ENCODE data around the gene ADD2.
"Not testable (repeated sequence)": the region's sequence is repeated elsewhere in the genome, so short reads cannot be mapped to it uniquely, and the experiment has no call there.

ADD2 gene

DNA sequence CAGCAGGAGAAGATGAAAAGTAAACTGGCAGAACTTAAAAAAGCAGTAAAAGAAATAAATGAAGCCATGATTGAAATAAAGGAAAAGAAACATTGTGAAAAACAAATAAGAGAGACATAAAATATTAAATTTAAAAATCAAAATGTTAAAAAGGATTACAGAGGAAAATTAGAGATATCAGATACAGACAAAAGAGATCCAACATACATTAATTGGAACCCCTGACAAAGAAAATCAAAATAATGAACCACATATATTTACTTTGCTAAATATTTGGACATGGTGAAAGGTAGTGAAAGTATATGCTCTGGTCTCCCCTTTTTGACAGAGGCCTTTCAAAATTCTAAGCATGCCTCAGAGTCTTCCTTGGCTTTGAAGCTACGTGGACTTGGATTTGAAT, 134.5 kb downstream of the ADD2 start:
- DNase-seq (ENCODE audit: low read depth), result no peak

DNA sequence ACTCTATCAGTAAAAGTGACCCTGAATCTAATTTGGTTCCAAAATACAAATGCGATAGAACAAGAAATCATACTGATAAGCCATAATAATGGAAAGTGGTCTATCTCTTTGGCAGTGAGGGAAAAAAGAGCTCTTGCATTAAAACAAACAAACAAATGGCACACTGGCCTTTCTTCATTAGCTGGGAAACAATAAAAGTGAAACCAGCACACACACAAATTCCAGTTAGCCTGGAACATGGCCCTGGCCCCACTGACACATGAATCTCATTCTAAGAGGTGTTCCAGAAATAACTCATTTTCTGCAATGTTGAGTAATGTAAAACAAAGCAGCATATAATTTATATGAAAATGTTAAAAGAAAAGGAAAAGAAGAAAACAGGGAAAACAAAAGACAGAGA, 135.0 kb downstream of the ADD2 start:
- no peak for DNase-seq (ENCODE audit: low read depth)

DNA sequence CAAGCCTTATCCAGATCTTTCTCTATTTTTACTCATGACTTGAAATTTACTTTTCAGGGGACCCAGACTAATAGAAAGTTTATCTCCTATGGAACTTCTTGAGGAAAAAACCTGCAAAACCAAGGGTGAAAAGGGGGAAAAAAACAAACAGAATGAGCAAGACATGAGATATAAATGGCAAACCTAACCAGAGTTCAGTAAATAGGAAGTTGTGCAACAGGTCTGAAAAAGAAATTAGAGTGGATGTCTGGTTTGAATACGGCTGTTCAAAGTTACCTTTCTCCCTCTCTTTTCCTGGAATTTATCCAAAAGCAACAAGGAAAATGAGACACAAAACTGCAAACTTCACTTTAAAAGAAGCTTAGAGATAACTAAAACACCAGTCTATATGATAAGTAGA, 135.6 kb downstream of the ADD2 start:
- no peak for DNase-seq (ENCODE audit: low read depth)

DNA sequence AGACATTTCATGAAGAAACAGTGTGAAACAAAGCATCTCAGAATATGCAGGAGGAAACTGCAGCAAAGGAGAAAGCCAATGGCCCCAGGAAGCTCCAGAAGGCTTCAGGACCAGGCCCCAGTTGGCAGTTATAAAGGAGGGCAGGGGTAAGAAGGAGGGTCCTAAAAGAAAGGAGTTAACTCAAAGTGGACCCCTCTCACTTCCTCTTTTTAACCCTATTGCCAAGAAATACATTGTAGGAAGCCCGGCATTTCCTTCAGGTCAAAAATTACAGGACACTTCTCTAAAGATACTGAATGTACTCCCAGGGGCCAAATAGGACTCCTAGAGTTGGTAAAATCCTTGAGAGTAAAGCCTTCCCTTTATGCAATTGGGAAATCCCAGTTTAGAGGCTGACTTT, 137.2 kb downstream of the ADD2 start:
- no peak for DNase-seq (ENCODE audit: low read depth)

DNA sequence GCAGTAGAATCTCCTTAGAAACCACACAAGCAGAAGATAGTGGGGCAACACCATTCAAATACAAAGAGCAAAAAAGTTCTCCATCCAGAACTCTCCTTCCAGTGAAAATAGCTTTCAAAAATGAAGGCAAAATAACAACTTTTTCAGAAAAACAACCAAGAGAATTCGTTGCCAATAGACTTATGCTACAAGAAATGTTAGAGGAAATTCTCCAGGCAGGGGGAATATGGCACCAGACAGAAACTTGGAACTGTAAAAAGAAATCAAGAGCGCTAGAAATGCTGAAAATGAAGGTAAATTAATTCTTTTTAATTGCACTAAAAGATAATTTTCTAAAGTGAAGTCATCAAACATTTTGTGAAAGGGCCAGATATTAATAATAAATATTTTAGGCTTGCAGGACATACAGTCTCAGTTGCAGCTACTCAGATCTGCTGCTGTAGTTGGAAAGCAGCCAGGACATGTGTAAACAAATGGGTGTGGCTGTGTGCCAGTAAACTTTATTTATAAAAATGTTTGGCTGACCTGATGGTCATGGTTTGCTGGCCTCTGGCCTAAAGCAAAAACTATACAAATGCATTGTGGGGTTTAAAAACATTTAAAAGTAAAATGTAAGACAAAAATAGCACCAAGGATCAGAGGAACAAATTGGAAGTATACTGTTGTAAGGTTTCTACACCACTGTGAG, 140.6 kb downstream of the ADD2 start:
- DNase-seq (ENCODE audit: low read depth), result no peak

DNA sequence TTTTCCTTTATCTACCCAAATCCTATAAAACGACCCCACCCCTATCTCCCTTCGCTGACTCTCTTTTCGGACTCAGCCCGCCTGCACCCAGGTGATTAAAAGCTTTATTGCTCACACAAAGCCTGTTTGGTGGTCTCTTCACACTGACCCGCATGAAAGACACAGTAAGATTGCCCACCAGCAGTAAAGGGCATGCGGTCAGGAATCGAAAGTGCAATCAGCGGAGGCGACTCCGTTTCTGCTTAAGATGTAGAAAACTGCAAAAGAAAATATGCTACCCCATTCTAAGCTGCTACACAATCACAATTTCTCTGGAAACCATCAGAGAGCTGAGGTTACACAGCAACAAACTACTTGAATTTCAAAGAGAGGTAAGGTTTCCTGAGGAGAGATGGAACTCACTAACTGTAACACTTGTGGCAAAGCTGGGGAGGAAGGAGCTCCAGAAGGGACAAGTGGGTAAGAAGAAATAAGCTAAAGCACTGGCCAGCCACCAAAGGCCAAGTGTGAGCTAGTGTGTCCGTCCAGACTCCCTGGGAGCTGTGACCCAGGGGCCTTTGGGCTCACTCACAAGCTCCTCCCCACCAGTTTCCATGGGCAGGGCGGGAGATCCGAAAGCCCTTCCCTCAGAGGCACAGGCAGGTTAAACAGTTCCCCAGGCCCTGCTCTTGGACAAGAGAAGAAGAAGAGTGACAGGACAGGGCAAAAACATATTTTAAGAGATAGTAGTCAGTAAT, 141.6 kb downstream of the ADD2 start:
- DNase-seq (ENCODE audit: low read depth), result no peak

DNA sequence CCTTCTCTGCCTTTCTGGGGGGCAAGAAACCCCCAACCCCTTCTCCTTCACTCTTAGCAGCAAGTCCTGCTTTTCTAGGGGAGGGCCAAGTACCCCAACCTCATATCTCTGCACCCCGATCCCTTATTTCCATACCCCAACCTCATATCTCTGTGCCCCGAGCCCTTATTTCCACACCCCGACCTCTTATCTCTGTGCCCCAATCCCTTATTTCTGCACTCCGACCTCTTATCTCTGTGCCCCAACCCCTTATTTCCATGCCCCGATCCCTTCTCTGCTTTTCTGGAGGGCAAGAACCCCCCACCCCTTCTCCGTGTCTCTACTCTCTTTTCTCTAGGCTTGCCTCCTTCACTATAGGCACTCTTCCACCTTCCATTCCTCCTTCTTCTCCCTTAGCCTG, 146.5 kb downstream of the ADD2 start:
- DNase-seq (ENCODE audit: low read depth), result not testable (repeated sequence)

DNA sequence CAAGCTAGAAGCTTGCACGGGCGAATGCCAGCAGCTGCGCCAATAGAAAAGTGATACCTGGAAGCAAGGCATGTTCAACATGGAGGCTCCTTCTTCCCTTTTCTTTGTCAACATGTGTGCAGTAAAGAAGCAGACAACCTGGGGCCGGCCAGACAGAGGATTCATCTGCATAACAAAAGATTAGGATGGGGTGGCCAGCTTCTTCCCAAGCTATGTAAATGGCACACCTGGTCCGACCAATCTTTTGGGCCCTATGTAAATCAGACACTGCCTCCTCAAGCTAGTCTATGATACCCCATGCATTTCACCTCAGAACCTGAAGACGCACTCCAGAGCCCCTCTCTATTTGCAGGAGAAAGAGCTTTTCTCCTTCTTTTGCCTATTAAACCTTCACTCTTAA, 148.0 kb downstream of the ADD2 start:
- no peak for DNase-seq (ENCODE audit: low read depth)

DNA sequence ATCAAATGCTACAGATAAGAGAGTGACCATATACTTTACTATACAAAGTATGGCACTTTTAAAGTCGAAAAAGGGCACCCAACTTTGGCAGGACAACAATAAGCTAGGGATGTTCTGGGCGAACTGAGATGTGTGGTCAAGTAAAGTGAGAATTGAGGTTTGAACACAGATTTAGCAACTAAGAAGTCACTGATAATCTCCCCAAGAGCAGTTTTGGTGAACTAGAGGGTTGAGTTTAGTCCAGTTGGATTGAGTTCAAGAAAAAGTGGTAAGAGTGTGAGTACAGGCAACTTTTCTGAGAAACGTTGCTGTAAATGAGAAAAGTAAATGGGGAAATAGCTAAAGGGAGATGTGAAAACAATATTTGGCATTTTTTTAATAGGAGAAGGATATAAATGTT, 148.8 kb downstream of the ADD2 start:
- DNase-seq (ENCODE audit: low read depth), result no peak

DNA sequence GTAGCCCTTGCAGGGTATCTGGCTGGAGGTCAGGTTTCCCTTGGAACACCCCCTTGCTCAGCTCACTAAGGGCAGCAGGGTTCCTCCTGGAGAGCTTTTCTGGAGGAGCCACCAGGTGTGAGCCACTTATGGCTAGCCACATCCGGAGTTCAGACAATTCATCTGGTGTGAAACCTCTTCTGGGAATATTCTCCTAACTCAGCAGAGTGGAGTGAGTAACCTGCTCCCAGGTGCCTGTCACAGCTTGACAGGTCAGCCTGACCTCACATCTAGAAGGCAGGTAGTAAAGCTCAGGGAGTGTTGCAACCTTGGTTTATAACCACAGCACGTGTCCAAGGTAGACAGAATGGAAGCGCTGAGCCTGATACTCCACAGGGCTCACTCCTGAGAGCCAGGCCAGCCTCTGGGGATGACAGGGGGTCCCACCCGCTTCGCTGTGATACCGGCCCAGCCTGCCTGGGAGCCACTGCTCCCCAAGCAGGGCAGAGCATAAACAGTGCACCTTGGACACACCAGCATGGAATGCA, 151.8 kb downstream of the ADD2 start:
- DNase-seq (ENCODE audit: low read depth), result no peak

DNA sequence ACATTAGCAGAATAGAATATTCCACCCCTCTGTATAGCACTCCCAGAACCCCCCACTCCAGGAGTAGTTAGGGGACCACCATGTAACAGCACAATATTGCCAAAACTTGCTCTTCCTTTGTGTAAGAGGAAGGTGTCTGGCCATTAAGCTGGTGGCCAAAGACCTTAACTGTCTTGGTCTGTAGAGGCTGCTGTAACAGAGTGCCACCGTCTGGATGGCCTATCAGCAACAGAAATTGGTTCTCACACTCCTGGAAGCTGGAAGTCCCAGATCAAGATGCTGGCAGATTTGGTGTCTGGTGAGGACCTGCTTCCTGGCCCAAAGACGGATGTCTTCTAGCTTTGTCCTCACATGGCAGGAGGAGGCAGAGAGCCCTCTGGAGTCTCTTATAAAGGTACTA, 152.8 kb downstream of the ADD2 start:
- no peak for DNase-seq (ENCODE audit: low read depth)

DNA sequence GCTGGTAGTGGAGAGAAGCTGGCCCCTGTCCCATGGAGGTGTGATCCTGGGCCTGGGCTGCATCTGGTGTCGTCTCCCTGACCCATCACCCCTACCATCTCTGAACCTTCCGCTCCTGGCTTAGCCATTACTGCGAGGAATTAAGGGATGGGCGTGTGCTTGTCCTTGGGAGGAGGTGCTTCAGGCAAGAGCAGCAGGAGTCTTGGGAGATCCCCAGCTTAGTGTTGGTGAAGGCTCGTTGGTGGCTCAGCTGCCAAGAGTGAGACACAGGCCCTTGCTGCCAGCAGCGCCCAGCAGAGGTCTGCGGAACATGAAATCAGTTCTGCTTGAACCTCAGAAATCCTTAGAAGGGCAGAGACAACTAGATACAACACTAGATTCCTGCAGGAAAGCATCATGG, 154.5 kb downstream of the ADD2 start:
- no peak for DNase-seq (ENCODE audit: low read depth)

DNA sequence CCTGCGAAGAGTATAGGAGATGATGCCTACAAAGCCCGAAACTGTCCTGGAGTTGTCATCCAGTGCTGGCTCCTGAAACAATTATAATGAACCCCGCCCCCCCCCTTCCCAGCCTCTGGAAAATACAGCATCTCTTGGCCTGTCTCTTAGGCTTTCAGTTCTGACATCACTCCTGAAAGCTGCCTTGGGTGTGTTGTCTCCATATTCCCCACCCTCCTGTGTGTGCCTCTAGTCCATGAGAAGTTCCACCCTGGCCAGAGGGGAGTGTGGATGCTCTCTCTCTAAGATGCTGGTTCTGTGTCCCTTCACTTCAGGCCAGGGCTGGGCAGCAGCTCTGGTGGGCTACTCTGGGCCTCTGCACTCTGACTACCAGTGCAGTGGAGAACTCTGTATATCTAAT, 155.4 kb downstream of the ADD2 start:
- DNase-seq (ENCODE audit: low read depth), result no peak

DNA sequence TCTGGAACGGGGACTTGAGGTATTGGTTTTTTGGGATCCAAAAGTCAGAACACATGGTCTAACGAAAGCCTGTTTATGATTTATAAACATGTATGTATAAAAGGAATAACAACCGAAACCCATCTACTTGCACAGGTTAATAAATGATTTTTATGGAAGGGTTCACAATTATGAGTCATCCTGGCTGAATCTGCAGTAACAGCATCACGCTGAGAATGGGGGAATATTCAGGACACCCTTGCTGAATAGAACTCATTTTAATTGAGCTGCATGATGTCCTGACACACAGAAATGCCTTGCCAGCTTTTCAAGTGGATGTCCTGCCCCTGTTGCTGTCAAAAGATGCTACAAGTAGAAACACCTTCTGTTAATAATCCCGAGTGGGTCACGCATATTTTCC, 159.6 kb downstream of the ADD2 start:
- no peak for DNase-seq (ENCODE audit: low read depth)

DNA sequence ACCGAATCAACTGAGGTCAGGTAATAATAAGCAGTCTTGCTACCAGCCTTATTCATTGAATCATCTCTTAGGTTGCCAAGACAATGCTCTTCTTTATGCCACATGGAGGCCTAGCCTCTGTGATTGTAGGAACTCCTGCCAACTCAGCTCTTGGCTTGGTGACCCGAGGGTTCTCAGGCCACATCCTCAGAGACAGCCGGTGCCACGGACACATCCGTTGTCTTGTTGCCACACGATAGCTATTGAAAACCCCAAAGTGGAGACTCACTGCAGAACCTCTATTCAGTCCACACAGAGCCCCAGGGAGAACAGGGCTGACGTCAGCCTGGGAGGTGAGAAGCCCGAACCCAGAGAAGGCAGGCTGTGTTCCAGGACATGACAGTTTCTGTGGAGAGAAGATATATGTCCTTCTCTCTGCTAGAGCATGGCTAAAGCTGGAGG, 160.9 kb downstream of the ADD2 start:
- no peak for DNase-seq (ENCODE audit: low read depth)

All from stimulated activated CD8-positive, alpha-beta memory T cell treated with anti-CD3 and anti-CD28 coated beads, Interleukin-15, amount 100 ng/mL, for 24 hours (primary cell).